Neural cell (in vitro differentiated cells): Measurements from ENCODE around the gene ALOX5. TPM values are rescaled to one million over a fixed set of nuclear protein-coding genes. Genes with fewer than 3 reads are reported as not detected.

ENCODE experiments used
- H2AFZ ChIP-seq: fragments of 200-600, 300-800 bp; sonication (generic), shearing (Covaris generic); 2 replicates; pipeline ENCODE4 v1.6.0; 2014; ENCODE audit warnings: low read depth, mild to moderate bottlenecking, antibody characterized with exemption, low read length, moderate library complexity
- H3F3A ChIP-seq: fragments of 200-600 bp; shearing (Covaris generic); 2 replicates; pipeline ENCODE4 v1.6.1; 2016; ENCODE audit warnings: mild to moderate bottlenecking, moderate library complexity, mixed read lengths, antibody characterized with exemption, low read length; ENCODE audit not compliant: insufficient read depth, poor library complexity, severe bottlenecking
- H3K27ac ChIP-seq: fragments of 200-600, 300-800 bp; sonication (generic), shearing (Covaris generic); 2 replicates; pipeline ENCODE4 v1.5.1; 2014; ENCODE audit warnings: mild to moderate bottlenecking, low read length, moderate library complexity
- H3K27me3 ChIP-seq: fragments of 300-800, 200-600 bp; sonication (generic), shearing (Covaris generic); 2 replicates; pipeline ENCODE4 v1.6.0; 2014; ENCODE audit warnings: mild to moderate bottlenecking, low read depth, low read length, moderate library complexity; ENCODE audit not compliant: insufficient read depth
- H3K36me3 ChIP-seq: fragments of 300-800, 200-600 bp; sonication (generic), shearing (Covaris generic); 2 replicates; pipeline ENCODE4 v1.5.1; 2014; ENCODE audit warnings: mild to moderate bottlenecking, antibody characterized with exemption, low read length, moderate library complexity; ENCODE audit not compliant: insufficient read depth
- H3K4me2 ChIP-seq: fragments of 300-800, 200-600 bp; sonication (generic), shearing (Covaris generic); 2 replicates; pipeline ENCODE4 v1.6.0; 2014; ENCODE audit warnings: mild to moderate bottlenecking, low read length
- H3K4me3 ChIP-seq: fragments of 300-800, 200-600 bp; sonication (generic), shearing (Covaris generic); 2 replicates; pipeline ENCODE4 v1.5.1; 2014; ENCODE audit warnings: mild to moderate bottlenecking, low read length, moderate library complexity
- H3K79me2 ChIP-seq: fragments of 200-600 bp; shearing (Covaris generic); replicated peaks from 2 replicates; pipeline ENCODE4 v1.6.0; 2014; ENCODE audit warnings: mild to moderate bottlenecking, low read length, moderate library complexity; ENCODE audit not compliant: insufficient read depth
- H3K9ac ChIP-seq: fragments of 300-800, 200-600 bp; sonication (generic), shearing (Covaris generic); 2 replicates; pipeline ENCODE4 v1.6.1; 2016; ENCODE audit warnings: mild to moderate bottlenecking, low read length, mixed read lengths
- H3K9me2 ChIP-seq: fragments of 200-600 bp; shearing (Covaris generic); 2 replicates; pipeline ENCODE4 v1.6.1; 2016; ENCODE audit warnings: mild to moderate bottlenecking, low read length, mixed read lengths; ENCODE audit not compliant: insufficient read depth
- H3K9me3 ChIP-seq: fragments of 200-600, 300-800 bp; sonication (generic), shearing (Covaris generic); 2 replicates; pipeline ENCODE4 v1.6.1; 2016; ENCODE audit warnings: mild to moderate bottlenecking, mixed run types, low read length, moderate library complexity, mixed read lengths
- H4K20me1 ChIP-seq: fragments of 200-600 bp; shearing (Covaris generic); 2 replicates; pipeline ENCODE4 v1.6.1; 2016; ENCODE audit warnings: mild to moderate bottlenecking, mixed run types; ENCODE audit not compliant: insufficient read depth
- EP300 ChIP-seq: fragments of 450-650 bp; conservative IDR thresholded peaks from 2 replicates; pipeline ENCODE4 v1.6.1; 2014; ENCODE audit warnings: antibody characterized with exemption, mild to moderate bottlenecking, moderate library complexity; ENCODE audit not compliant: poor library complexity, severe bottlenecking
- EZH2 ChIP-seq: fragments of 200-600, 300-800 bp; shearing (Covaris generic), sonication (generic); IDR thresholded peaks from 2 replicates; pipeline ENCODE4 v1.6.1; 2014; ENCODE audit warnings: antibody characterized with exemption, low read length, borderline replicate concordance, mild to moderate bottlenecking; ENCODE audit not compliant: insufficient read depth, poor library complexity, severe bottlenecking
- MXI1 ChIP-seq: fragments of 450-650 bp; conservative IDR thresholded peaks from 2 replicates; pipeline ENCODE4 v1.6.1; 2014; ENCODE audit warnings: antibody characterized with exemption, mild to moderate bottlenecking; ENCODE audit not compliant: poor library complexity, severe bottlenecking
- POLR2AphosphoS5 ChIP-seq: IDR thresholded peaks from 2 replicates; pipeline ENCODE4 v1.6.1; 2012
- RAD21 ChIP-seq: fragments of 450-650 bp; conservative IDR thresholded peaks from 2 replicates; pipeline ENCODE4 v1.6.1; 2014; ENCODE audit warnings: antibody characterized with exemption, mild to moderate bottlenecking, moderate library complexity
- REST ChIP-seq: IDR thresholded peaks from 2 replicates; pipeline ENCODE4 v1.6.1; 2012; ENCODE audit warnings: borderline replicate concordance
- SMC3 ChIP-seq: fragments of 450-650 bp; conservative IDR thresholded peaks from 2 replicates; pipeline ENCODE4 v1.6.1; 2014; ENCODE audit warnings: antibody characterized with exemption, mild to moderate bottlenecking, moderate library complexity; ENCODE audit not compliant: poor library complexity
- TAF1 ChIP-seq: IDR thresholded peaks from 2 replicates; pipeline ENCODE4 v1.6.1; 2012; ENCODE audit warnings: low read depth
- polyA plus RNA-seq: library from polyadenylated mRNA; depleted of rRNA; stranded (reverse); fragments of >200 nt; gene quantifications from 2 replicates; pipeline ENCODE4 v1.2.3, GENCODE V29; 2014
- TF ChIP-seq, protein P1 (sequence below): fragments of 450-650 bp; IDR thresholded peaks from 2 replicates; pipeline ENCODE4 v1.5.1; 2014; ENCODE audit warnings: antibody characterized with exemption, mild to moderate bottlenecking, moderate library complexity; ENCODE audit not compliant: poor library complexity, severe bottlenecking

ALOX5 gene
- polyA plus RNA-seq, 1 donor from 2014 or later: not detected

DNA sequence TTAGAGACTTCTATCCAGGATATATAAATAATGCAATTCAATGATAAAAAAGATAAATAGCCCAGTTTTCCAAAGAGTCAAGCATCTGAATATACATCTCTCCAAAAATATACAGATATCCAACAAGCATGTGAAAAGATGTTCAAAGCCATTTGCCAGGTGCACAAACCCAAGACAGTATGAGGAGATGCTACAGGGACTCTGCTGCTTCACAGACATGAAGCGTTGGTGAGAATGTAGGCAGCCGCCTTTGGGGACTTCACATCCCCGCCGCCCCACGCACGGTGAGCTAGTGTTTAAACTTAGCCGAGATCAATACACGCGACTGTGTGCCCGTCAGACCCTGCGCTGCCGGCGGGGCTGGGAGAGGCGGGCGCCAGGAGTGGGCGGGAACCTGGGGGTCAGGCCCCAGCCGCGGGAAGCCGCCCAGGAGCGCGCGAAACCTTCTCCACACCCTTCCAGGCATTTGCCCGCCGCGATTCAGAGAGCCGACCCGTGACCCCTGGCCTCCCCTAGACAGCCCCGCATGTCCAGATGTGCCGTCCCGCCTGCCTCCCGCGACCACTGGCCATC lies 927 bp upstream of the ALOX5 start:
- no peak overlapping the region for H3K27ac ChIP-seq
- H3K9ac ChIP-seq: no peak overlapping the region
- no peaks in the 10 kb centered on the region for H3F3A ChIP-seq
- no peaks in the 10 kb centered on the region for H3K9me3 ChIP-seq
- peak overlapping the region; percentile 65 for H3K4me3 ChIP-seq
- no peak for TF ChIP-seq RAD21
- no peak for TF ChIP-seq EZH2
- no peak for TF ChIP-seq TAF1
- TF ChIP-seq EP300: no peak
- TF ChIP-seq REST: no peak
- no peak for TF ChIP-seq SMC3
- TF ChIP-seq, protein P1, sequence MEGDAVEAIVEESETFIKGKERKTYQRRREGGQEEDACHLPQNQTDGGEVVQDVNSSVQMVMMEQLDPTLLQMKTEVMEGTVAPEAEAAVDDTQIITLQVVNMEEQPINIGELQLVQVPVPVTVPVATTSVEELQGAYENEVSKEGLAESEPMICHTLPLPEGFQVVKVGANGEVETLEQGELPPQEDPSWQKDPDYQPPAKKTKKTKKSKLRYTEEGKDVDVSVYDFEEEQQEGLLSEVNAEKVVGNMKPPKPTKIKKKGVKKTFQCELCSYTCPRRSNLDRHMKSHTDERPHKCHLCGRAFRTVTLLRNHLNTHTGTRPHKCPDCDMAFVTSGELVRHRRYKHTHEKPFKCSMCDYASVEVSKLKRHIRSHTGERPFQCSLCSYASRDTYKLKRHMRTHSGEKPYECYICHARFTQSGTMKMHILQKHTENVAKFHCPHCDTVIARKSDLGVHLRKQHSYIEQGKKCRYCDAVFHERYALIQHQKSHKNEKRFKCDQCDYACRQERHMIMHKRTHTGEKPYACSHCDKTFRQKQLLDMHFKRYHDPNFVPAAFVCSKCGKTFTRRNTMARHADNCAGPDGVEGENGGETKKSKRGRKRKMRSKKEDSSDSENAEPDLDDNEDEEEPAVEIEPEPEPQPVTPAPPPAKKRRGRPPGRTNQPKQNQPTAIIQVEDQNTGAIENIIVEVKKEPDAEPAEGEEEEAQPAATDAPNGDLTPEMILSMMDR: no peak
- H3K9me2 ChIP-seq: no peaks in the 10 kb centered on the region
- H2AFZ ChIP-seq: no peak overlapping the region
- H3K27me3 ChIP-seq: peaks cover 51% of the 10 kb centered on the region
- no peaks in the 10 kb centered on the region for H4K20me1 ChIP-seq
- H3K79me2 ChIP-seq: no peaks in the 10 kb centered on the region
- H3K4me2 ChIP-seq: no peak overlapping the region
- no peaks in the 10 kb centered on the region for H3K36me3 ChIP-seq

DNA sequence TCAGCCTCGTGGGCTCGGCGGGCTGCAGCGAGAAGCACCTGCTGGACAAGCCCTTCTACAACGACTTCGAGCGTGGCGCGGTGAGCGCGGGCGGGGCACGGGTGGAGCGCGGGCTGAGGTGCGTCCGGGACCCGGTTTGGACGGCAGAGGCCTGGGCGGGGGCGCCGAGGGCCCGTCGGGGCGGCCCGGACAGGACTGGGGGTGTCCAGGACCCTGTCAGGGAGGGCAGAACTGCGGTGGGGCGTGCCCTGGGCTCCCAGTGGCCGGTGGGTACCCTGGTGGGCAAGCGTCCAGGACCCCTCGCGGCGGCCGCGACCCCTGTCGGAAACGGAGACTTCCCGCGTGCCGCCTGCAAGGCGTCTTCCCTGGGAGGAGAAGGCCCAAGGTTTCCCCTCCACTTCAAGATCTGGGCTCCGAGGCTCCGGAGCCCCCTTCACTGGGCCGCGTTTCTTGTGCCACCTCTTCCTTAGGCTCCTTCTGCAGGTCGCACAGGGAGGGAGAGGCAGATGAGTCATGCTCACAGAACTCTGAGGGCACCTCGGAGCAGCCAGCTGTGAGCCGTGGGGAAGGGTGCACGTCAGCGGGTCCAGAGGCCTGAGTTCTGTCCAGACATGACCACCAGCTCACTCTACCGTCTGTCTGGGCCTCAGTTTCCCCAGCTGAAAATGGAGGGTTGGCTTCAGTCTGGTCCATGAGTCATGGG lies 485 bp downstream of the ALOX5 start:
- no peak overlapping the region for H3K27ac ChIP-seq
- no peak overlapping the region for H3K9ac ChIP-seq
- H3F3A ChIP-seq: no peaks in the 10 kb centered on the region
- H3K79me2 ChIP-seq: no peaks in the 10 kb centered on the region
- TF ChIP-seq SMC3: no peak
- TF ChIP-seq RAD21: no peak
- no peak for TF ChIP-seq TAF1
- no peak for TF ChIP-seq POLR2AphosphoS5
- TF ChIP-seq, protein P1: no peak
- TF ChIP-seq EZH2: no peak
- TF ChIP-seq REST: no peak
- no peak for TF ChIP-seq EP300
- TF ChIP-seq MXI1: no peak
- no peak overlapping the region for H3K4me2 ChIP-seq
- no peaks in the 10 kb centered on the region for H3K9me2 ChIP-seq
- peaks cover 51% of the 10 kb centered on the region for H3K27me3 ChIP-seq
- H2AFZ ChIP-seq: no peak overlapping the region
- H3K36me3 ChIP-seq: no peaks in the 10 kb centered on the region
- no peaks in the 10 kb centered on the region for H3K9me3 ChIP-seq
- peak overlapping the region; percentile 65 for H3K4me3 ChIP-seq
- no peaks in the 10 kb centered on the region for H4K20me1 ChIP-seq
